ENCODE measurements around the gene C16orf89.

GRCh38 chr16:5030251-5030870, 35.4 kb downstream of the C16orf89 start:
- TF ChIP-seq PATZ1 (CRISPR knock-in tag; IDR thresholded peaks at IDR 0.05; ENCODE audit: borderline replicate concordance) (no peak), TOX (CRISPR knock-in tag; IDR thresholded peaks at IDR 0.05; ENCODE audit: borderline replicate concordance) (no peak), ZNF565 (CRISPR knock-in tag; conservative IDR thresholded peaks at IDR 0.05; ENCODE audit: low read depth) (no peak), ZFP30 (CRISPR knock-in tag; IDR thresholded peaks at IDR 0.05) (no peak), BACH2 (CRISPR knock-in tag; IDR thresholded peaks at IDR 0.05; ENCODE audit: borderline replicate concordance) (no peak), OSR1 (CRISPR knock-in tag; IDR thresholded peaks at IDR 0.05) (no peak), SNAI2 (CRISPR knock-in tag; IDR thresholded peaks at IDR 0.05) (no peak), ZFP3 (CRISPR knock-in tag; IDR thresholded peaks at IDR 0.05) (no peak), CREB5 (CRISPR knock-in tag; IDR thresholded peaks at IDR 0.05; ENCODE audit: low read depth) (no peak), ESRRG (CRISPR knock-in tag; IDR thresholded peaks at IDR 0.05) (no peak)
